ENCODE data around the gene TNK1. TPM values are rescaled to one million over a fixed set of nuclear protein-coding genes. Genes with fewer than 3 reads are reported as not detected.

TNK1 gene
- total and polyA plus RNA-seq, 9 of the 15 experiments (the other 6 are each of a cell fraction or from before 2014, with no cell fraction given) = 0.28 to 5.2 (median 2.1) TPM

GRCh38 chr17:7428557-7428956, 47.7 kb downstream of the TNK1 start, which contains the start of gene SPEM3 (continued):
- TF ChIP-seq, protein P1, sequence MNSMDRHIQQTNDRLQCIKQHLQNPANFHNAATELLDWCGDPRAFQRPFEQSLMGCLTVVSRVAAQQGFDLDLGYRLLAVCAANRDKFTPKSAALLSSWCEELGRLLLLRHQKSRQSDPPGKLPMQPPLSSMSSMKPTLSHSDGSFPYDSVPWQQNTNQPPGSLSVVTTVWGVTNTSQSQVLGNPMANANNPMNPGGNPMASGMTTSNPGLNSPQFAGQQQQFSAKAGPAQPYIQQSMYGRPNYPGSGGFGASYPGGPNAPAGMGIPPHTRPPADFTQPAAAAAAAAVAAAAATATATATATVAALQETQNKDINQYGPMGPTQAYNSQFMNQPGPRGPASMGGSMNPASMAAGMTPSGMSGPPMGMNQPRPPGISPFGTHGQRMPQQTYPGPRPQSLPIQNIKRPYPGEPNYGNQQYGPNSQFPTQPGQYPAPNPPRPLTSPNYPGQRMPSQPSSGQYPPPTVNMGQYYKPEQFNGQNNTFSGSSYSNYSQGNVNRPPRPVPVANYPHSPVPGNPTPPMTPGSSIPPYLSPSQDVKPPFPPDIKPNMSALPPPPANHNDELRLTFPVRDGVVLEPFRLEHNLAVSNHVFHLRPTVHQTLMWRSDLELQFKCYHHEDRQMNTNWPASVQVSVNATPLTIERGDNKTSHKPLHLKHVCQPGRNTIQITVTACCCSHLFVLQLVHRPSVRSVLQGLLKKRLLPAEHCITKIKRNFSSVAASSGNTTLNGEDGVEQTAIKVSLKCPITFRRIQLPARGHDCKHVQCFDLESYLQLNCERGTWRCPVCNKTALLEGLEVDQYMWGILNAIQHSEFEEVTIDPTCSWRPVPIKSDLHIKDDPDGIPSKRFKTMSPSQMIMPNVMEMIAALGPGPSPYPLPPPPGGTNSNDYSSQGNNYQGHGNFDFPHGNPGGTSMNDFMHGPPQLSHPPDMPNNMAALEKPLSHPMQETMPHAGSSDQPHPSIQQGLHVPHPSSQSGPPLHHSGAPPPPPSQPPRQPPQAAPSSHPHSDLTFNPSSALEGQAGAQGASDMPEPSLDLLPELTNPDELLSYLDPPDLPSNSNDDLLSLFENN (IDR thresholded peaks at IDR 0.05; ENCODE audit: low read depth in 2 of 2, low read length in 2 of 2) = no peak
- TF ChIP-seq ZNF766 (CRISPR knock-in tag; conservative IDR thresholded peaks at IDR 0.05) = no peak
- TF ChIP-seq TRIM24 (IDR thresholded peaks at IDR 0.05) = no peak

- no peak for ATAC-seq
- Histone ChIP-seq H3K4me2 (ENCODE audit: insufficient read depth, low read length) (no peak overlapping the region), H2AFZ (ENCODE audit: low read depth, low read length) (no peak overlapping the region), H3K27ac (ENCODE audit: extremely low read depth, low read depth, low read length) (no peak overlapping the region), H3K9me1 (ENCODE audit: control insufficient read depth, insufficient read depth, low read length) (no peaks in the 10 kb centered on the region), H3K36me3 (ENCODE audit: control insufficient read depth, insufficient read depth, low read length) (no peaks in the 10 kb centered on the region), H3K4me1 (replicated peaks in 1 of 2; ENCODE audit: control insufficient read depth in 2 of 2, insufficient read depth in 2 of 2, low read length in 2 of 2) (peaks cover 0 to 16% of the 10 kb centered on the region in 2 experiments; a peak in 3 of 5 replicates), H3K9me3 (replicated peaks; ENCODE audit: control insufficient read depth, insufficient read depth, low read depth, low read length) (no peaks in the 10 kb centered on the region), H3K9ac (ENCODE audit: insufficient read depth in 1 of 2, low read depth in 2 of 2, low read length in 2 of 2) (peak overlapping the region in 1 of 2 experiments; percentile 40; a peak in 1 of 4 replicates), H3K27me3 (ENCODE audit: control insufficient read depth in 2 of 2, insufficient read depth in 2 of 2, low read length in 2 of 2) (no peaks in the 10 kb centered on the region), H3K4me3 (no peak overlapping the region), H4K20me1 (replicated peaks; ENCODE audit: control insufficient read depth, insufficient read depth, low read length) (no peaks in the 10 kb centered on the region), H3K79me2 (ENCODE audit: control insufficient read depth, insufficient read depth, low read length) (no peaks in the 10 kb centered on the region)
- intact Hi-C loops (cut with micrococcal nuclease) = no loop called here
- 50% methylated on average over 4 of the region's 10 CpGs for WGBS (ENCODE audit: insufficient coverage, low coverage, missing lambda C conversion rate)
- CTCF ChIA-PET (ENCODE audit: low intra/inter-chr PET ratio) = no interaction called here
- no peak for DNase-seq (ENCODE audit: extremely low read depth in 1 of 4, low spot score in 3 of 4)
- TF ChIP-seq, protein P2, sequence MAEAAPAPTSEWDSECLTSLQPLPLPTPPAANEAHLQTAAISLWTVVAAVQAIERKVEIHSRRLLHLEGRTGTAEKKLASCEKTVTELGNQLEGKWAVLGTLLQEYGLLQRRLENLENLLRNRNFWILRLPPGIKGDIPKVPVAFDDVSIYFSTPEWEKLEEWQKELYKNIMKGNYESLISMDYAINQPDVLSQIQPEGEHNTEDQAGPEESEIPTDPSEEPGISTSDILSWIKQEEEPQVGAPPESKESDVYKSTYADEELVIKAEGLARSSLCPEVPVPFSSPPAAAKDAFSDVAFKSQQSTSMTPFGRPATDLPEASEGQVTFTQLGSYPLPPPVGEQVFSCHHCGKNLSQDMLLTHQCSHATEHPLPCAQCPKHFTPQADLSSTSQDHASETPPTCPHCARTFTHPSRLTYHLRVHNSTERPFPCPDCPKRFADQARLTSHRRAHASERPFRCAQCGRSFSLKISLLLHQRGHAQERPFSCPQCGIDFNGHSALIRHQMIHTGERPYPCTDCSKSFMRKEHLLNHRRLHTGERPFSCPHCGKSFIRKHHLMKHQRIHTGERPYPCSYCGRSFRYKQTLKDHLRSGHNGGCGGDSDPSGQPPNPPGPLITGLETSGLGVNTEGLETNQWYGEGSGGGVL (CRISPR knock-in tag; IDR thresholded peaks at IDR 0.05) = no peak
- TF ChIP-seq ZNF140 (CRISPR knock-in tag; IDR thresholded peaks at IDR 0.05) (no peak), CHD2 (IDR thresholded peaks at IDR 0.05; ENCODE audit: low read depth, low read length) (no peak), FIP1L1 (IDR thresholded peaks at IDR 0.05; ENCODE audit: low read depth, low read length, poor library complexity, severe bottlenecking) (no peak), SLC30A9 (CRISPR knock-in tag; IDR thresholded peaks at IDR 0.05) (no peak), NFXL1 (CRISPR knock-in tag; IDR thresholded peaks at IDR 0.05) (no peak), ZNF511 (CRISPR knock-in tag; IDR thresholded peaks at IDR 0.05) (no peak)
- POLR2A ChIA-PET = interaction anchor here (0.5 kb wide), 1 partner anchor 67 kb away, joined by 4 read pairs; no protein-coding TSS in a partner anchor
- no TSS peak for BruUV-seq (replicated peaks)
- in situ Hi-C loops (cut with MboI) = no loop called here
- FAIRE-seq = no peak
These were observed 48.8 kb downstream of the TNK1 start for GRCh38 chr17:7429722-7430121.
